Activated CD8-positive, alpha-beta memory T cell treated with anti-CD3 and anti-CD28 coated beads, Interleukin-2, amount 50 U/mL, for 1 hour (primary cell): Measurements from ENCODE around the gene DFFA.
"Not testable (repeated sequence)": the region's sequence is repeated elsewhere in the genome, so short reads cannot be mapped to it uniquely, and the experiment has no call there.

ENCODE experiments used
- DNase-seq: peaks from one replicate; pipeline ENCODE4 v3.0.0-alpha.2; 2020; ENCODE audit errors: extremely low read depth

DFFA gene

GRCh38 chr1:10506046-10506676, 33.8 kb upstream of the DFFA start:
- DNase-seq, result not testable (repeated sequence)

- DNase-seq, result no peak
Observed at GRCh38 chr1:10504249-10504648, 31.9 kb upstream of the DFFA start.

GRCh38 chr1:10502206-10502605, 29.9 kb upstream of the DFFA start:
- DNase-seq, result no peak

GRCh38 chr1:10498231-10498630, 25.9 kb upstream of the DFFA start:
- no peak for DNase-seq

GRCh38 chr1:10497109-10497508, 24.8 kb upstream of the DFFA start:
- no peak for DNase-seq

GRCh38 chr1:10495952-10496351, 23.6 kb upstream of the DFFA start:
- no peak for DNase-seq

- no peak for DNase-seq
Observed at GRCh38 chr1:10495475-10495817, 23.1 kb upstream of the DFFA start.

GRCh38 chr1:10494754-10495474, 22.6 kb upstream of the DFFA start:
- no peak for DNase-seq

- DNase-seq, result no peak
Observed at GRCh38 chr1:10494418-10494753, 22.1 kb upstream of the DFFA start.

DNA sequence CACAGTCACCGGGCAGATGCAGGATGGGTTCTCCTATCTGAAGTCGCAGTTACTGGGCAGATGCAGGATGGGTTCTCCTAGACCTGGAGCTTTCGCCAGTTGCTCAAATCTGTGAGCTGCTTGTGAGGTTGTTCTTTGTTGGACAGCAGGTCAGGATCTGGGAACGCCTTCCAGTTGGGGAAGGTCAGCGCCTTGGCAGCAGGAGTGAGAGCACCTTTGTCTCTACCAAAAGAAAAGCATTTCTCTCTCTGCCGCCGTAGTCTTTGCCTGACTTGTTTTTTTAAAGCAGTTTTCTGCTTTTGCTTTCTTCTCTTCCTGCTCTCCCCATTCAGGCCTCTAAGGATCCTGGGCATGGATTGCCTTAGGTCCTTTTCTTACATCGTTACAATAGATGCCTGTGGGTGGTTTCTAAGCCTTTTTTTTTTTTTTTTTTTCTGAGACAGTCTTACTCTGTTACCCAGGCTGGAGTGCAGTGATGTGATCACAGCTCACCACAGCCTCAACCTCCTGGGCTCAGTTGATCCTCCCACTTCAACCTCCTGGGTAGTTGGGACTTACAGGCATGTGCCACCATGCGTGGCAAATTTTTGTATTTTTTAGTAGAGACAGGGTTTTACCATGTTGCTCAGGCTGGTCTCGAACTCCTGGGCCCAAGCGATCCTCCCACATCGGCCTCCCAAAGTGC, 18.1 kb upstream of the DFFA start:
- DNase-seq, result no peak

GRCh38 chr1:10489291-10490055, 17.1 kb upstream of the DFFA start:
- DNase-seq, result no peak

GRCh38 chr1:10484521-10484920, 12.2 kb upstream of the DFFA start:
- no peak for DNase-seq

DNA sequence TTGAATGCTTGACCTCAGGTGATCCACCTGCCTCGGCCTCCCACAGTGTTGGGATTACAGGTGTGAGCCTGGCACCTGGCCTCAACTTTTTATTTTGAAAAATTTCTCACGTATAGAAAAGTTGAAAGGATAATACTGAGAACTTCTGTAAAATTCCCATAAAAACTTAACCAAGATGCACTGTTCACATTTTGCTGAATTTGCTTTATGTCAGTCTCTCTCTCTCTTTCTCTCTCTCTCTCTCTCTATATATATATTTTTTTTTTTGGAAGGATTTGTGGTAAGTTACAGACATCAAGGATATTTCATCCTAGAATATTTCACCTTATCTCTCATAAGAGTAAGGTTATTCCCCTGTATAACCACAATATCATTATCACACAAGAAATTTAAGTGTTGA, 8.3 kb upstream of the DFFA start:
- no peak for DNase-seq

DNA sequence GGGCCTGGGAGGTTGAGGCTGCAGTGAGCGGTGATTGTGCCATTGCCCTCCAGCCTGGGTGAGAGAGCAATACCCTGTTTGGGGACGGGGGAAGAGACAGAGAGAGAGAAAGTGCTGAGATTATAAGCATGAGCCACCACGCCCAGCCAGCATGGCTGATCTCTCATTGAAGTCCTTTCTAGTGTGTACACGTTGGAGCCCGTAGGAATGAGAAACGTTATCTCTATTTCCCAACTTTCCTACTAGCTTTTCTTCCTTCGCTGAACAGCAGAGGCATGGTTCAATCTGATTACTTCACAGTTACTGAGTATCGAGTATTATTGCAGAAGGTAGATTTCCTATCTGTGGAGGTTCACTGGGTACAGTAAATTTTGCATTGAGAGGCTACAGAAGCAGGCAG, 7.0 kb upstream of the DFFA start:
- DNase-seq, result no peak

DNA sequence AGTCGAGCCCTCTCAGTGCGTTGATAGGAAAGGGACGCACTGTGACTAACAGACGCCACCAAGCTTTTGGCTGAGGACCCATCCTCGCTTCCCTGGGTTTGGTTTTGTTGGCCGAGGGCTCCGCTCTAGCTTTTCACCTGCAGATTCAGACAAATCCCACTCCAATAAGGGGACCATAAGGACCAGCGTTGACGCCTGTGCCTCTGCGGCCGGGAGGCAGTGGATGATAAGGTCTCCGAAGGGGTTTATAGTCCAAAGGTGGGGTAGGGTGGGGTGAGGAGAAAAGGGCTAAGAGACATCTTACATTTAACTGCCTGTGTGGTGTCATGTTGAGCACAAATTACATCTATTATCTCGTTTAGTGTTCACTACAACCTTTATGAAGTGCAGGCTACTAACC, 3.2 kb upstream of the DFFA start:
- no peak for DNase-seq

- DNase-seq, result peak; percentile 45
Observed at GRCh38 chr1:10474613-10475507, 2.5 kb upstream of the DFFA start, which contains the start of gene PEX14. Gene PEX14 (plus strand): TSS chr1:10474950. CDS start chr1:10474967, 17 bp downstream.

DNA sequence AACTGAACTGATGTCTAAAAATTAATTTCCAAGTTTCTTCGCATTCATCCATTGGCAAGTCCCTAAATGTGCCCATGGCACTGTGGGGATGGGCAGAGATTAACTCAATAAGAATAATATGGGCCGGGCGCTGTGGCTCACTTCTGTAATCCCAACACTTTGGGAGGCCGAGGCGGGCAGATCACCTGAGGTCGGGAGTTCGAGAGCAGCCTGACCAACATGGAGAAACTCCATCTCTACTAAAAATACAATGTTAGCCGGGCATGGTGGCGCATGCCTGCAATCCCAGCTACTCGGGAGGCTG, 1.9 kb upstream of the DFFA start:
- not testable (repeated sequence) for DNase-seq

DNA sequence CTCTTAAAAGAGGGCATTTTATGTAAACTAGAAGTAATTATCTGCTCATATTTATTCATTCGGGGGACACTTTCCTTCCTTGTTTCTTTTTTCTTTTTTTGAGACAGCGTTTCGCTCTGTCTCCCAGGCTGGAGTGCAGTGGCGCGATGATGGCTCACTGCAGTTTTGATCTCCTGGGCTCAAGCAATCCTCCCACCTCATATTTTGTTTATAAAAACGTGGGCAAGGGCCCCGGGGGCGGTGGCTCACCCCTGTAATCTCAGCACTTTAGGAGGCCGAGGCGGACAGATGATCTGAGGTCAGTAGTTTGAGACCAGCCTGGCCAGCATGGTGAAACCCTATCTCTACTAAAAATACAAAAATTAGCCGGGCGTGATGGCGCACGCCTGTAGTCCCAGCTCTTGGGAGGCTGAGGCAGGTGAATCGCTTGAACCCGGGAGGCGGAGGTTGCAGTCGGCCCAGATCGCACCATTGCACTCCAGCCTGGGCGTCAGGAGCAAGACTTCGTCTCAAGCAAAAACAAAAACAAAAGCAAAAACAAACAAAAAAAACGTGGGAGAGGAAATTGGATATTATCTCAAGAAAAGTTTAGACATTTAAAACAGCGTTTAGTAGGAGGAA, 926 bp upstream of the DFFA start:
- no peak for DNase-seq

DNA sequence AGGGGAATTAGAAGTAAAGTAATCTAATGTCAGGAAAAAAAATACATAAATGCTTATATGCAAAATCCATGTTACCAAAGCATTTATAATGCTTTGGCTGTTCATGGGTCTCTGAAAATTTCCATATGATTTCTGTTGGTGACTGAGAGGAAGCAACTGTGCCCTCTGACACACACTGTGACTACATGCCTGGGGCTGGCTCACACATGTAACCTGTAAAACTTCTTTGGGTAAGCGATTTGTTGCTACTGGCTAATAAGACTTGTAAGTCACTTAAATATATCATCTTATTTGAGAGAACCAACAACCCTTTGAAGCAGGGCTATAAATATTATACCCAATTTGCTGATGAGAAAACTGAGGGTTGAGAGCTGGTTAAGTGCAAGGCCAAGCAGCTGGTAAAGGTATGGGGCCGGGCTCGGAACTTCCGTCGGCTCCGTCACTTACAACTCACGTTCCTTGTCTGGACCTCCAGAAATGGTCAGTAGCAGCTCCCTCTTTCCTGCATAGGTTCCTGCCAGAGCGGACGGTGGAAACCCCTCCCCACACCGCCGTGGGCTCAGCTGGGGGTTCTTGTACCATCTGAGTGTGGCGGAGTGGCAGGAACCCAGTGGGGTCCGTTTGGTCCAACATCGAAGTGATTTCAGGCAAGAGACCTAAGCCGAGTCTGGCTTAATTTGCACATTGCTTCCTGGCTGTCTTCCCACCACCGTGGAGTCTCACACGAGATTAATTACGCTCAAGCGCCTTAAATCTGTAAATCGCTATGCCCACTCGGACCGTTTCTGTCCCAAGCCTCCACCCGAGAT, 714 bp downstream of the DFFA start:
- no peak for DNase-seq

GRCh38 chr1:10470043-10470442, 2.3 kb downstream of the DFFA start:
- no peak for DNase-seq
